Activated CD8-positive, alpha-beta T cell treated with anti-CD3 and anti-CD28 coated beads, Interleukin-2, amount 10 ng/mL, durations not matched to agents 7 days and 5 days (primary cell): Measurements from ENCODE around the gene OBSL1. TPM values are rescaled to one million over a fixed set of nuclear protein-coding genes. Genes with fewer than 3 reads are reported as not detected.

Experiments used
- ATAC-seq: fragments of 150-1000 bp; cut with Tn5 transposase; one replicate; pipeline ENCODE4 v1.10.0; 2021; ENCODE audit warnings: moderate library complexity
- CTCF ChIA-PET: fragments of 350-600 bp; sonication (Branson Sonifier 250); formaldehyde crosslinking; loops from one replicate; lab custom pipeline; 2021; ENCODE audit warnings: antibody characterized with exemption; lab: Charles Lee
- POLR2A ChIA-PET: fragments of 350-600 bp; sonication (Branson Sonifier 250); formaldehyde crosslinking; loops from one replicate; lab custom pipeline; 2021; ENCODE audit warnings: antibody characterized with exemption; lab: Charles Lee
- DNase-seq: peaks from one replicate; pipeline ENCODE4 v3.0.0-alpha.2; 2020
- H3K27ac Mint-ChIP-seq: one replicate; pipeline ENCODE4 v1.8.0; 2021; ENCODE audit warnings: mild to moderate bottlenecking, mixed read lengths
- H3K27me3 Mint-ChIP-seq: one replicate; pipeline ENCODE4 v1.8.0; 2021; ENCODE audit warnings: low read depth, mixed read lengths
- H3K36me3 Mint-ChIP-seq: one replicate; pipeline ENCODE4 v1.8.0; 2021; ENCODE audit warnings: low read depth, mixed read lengths
- H3K4me1 Mint-ChIP-seq: one replicate; pipeline ENCODE4 v1.8.0; 2021; ENCODE audit warnings: low read depth, mixed read lengths
- H3K4me3 Mint-ChIP-seq: one replicate; pipeline ENCODE4 v1.8.0; 2021; ENCODE audit warnings: mild to moderate bottlenecking, mixed read lengths
- H3K9me3 Mint-ChIP-seq: one replicate; pipeline ENCODE4 v1.8.0; 2022; ENCODE audit warnings: mixed read lengths; ENCODE audit not compliant: insufficient read depth
- total RNA-seq, 2 experiments: library from RNA; stranded (reverse); gene quantifications; one replicate each; pipeline ENCODE4 v1.2.3, GENCODE V29; 2021

Gene OBSL1
- total RNA-seq, 2 experiments from 2014 or later: 0.18 to 0.45 TPM

DNA sequence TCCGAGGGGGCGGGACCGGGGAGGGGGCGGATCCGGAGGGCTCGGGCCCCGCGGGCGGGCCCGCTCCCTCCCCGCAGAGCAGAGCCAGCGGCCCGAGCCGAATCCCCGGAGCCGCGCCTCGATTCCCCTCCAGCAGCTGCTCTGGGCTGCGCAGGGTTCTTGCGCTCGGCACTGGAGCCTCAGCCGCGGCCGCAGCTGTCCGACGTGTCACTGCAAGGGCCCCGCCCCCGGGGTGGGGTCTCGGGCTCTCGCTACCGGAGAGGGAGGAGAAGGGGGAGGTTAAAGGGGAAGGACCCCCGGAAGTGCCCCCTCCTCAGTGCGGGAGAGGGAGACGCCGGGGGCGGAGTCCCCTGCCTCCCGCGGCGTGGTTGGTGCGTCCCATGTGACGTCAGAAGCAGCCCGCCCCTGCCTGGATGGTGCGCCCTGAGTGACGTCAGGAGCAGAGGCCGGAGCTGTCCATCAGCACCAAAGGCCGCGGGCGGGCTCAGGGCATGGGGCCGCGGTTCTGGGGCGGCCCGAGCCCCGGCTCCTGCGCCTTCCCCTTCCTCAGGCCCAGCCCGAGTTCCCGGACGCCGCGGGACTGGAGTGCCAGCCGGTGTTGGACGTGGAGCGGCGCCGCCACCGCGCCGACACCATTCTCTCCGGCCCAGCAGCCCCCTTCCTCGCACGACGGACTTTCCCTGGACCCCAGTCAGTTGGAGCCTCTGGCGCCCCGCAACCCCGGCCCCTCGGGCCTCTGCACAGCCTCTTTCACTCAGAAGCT lies 27.6 kb downstream of the OBSL1 start, which contains the start of the genes CHPF and TMEM198:
TSS of gene CHPF (minus strand) at position 214 of the 763 bp plus-strand sequence. CDS start 271 bp downstream, outside the sequence.
TSS of gene TMEM198 (plus strand) at position 433 of the 763 bp plus-strand sequence. CDS start 700 bp downstream, outside the sequence.
- Mint-ChIP-seq H3K36me3 (no peaks in the 10 kb centered on the region), H3K4me3 (peak within 1 kb of the TSS; percentile 73), H3K27ac (peak within 1 kb of the TSS; percentile 78), H3K27me3 (peaks cover 24% of the 10 kb centered on the region), H3K4me1 (peaks cover 25% of the 10 kb centered on the region), H3K9me3 (no peaks in the 10 kb centered on the region)
- POLR2A ChIA-PET: interaction anchor here (0.8 kb wide), 1 partner anchor 54 kb away, joined by 4 read pairs; the partner anchor contains the start of gene STK11IP
- ATAC-seq (peak; percentile 71), DNase-seq (peak; percentile 95)
- CTCF ChIA-PET: interaction anchor here (0.7 to 5.9 kb wide), 10 partner anchors 9 to 146 kb away, joined by 3 to 39 read pairs (median 6); partner anchors contain the start of gene STK11IP

DNA sequence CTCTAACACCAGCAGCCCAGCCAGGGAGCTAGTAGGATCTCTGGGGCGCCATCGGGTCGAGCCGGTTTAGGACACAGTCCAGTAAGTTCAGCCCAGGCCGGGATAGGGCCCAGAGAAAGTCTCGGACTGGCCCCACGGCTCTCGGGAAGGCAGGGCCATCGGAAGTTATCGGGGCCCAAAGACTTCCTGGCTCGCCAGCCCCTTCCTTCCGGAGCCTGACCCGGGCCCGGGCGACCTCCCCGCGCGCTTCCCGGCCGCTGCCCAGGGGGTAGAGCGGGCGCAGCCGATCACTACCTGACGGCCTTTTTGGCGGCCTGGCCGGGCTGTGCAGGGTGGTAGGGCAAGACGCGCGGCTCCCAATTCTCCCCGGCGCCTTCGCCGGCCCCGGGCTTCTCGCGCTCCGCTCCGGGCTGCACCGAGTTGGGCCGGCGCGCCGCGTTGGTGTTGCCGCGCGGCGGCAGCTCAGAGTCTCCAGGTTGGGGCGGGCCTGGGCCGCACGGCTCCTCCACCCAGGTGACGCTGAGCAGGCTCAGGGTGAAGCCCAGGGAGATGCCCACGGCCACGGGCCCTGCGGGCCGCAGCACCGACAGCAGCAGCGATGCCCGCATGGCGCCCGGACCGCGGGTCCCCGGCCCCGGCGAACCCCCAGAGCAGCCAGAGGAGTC lies 28.3 kb downstream of the OBSL1 start:
- CTCF ChIA-PET: interaction anchor here (1.0 to 5.9 kb wide), 12 partner anchors 9 to 155 kb away, joined by 3 to 39 read pairs (median 6); partner anchors contain the start of genes DNPEP and STK11IP
- Mint-ChIP-seq H3K27ac (peak overlapping the region; percentile 63), H3K36me3 (peaks cover 3% of the 10 kb centered on the region), H3K4me3 (peak overlapping the region; percentile 73), H3K4me1 (peaks cover 25% of the 10 kb centered on the region), H3K27me3 (peaks cover 24% of the 10 kb centered on the region), H3K9me3 (no peaks in the 10 kb centered on the region)
- ATAC-seq: peak; percentile 56
- POLR2A ChIA-PET: interaction anchor here (0.8 kb wide), 1 partner anchor 54 kb away, joined by 4 read pairs; the partner anchor contains the start of gene STK11IP
- DNase-seq: peak; percentile 27

DNA sequence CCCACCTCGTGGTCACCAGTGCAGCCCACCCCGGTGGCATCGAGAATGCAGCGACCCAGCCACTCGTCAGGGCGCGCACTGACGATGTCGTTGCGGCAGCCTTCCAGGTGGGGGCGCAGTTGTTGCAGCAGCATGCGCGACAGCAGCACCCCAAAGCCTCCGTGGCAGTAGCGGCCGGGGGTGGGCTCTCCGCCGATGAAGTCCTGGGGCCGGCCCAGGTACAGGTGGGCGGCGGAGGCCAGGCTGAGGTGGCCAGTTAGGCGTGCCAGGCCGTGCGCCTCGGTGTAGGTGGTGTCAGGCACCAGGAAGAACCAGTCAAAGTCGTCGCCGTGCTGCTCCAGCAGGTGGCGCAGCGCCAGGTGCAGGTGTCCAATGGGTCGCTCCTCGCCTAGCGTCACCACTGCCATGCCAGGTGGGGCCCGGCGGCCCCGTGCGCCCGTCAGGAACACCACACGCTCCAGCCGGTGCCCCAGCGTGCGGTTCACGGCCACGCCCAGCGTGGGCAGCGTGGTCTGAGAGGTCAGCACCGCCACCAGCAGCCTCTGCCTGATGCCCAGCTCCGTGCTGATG lies 29.6 kb downstream of the OBSL1 start:
- DNase-seq: peak; percentile 88
- Mint-ChIP-seq H3K9me3 (no peaks in the 10 kb centered on the region), H3K27ac (peak overlapping the region; percentile 34), H3K36me3 (peaks cover 3% of the 10 kb centered on the region), H3K4me1 (peaks cover 25% of the 10 kb centered on the region), H3K27me3 (peaks cover 22% of the 10 kb centered on the region), H3K4me3 (peak overlapping the region; percentile 46)
- ATAC-seq: peak; percentile 62
- CTCF ChIA-PET: interaction anchor here (0.6 to 5.9 kb wide), 47 partner anchors 8 to 246 kb away, joined by 3 to 59 read pairs (median 4); partner anchors contain the start of genes DNPEP, GMPPA and STK11IP
- POLR2A ChIA-PET: no interaction called here

DNA sequence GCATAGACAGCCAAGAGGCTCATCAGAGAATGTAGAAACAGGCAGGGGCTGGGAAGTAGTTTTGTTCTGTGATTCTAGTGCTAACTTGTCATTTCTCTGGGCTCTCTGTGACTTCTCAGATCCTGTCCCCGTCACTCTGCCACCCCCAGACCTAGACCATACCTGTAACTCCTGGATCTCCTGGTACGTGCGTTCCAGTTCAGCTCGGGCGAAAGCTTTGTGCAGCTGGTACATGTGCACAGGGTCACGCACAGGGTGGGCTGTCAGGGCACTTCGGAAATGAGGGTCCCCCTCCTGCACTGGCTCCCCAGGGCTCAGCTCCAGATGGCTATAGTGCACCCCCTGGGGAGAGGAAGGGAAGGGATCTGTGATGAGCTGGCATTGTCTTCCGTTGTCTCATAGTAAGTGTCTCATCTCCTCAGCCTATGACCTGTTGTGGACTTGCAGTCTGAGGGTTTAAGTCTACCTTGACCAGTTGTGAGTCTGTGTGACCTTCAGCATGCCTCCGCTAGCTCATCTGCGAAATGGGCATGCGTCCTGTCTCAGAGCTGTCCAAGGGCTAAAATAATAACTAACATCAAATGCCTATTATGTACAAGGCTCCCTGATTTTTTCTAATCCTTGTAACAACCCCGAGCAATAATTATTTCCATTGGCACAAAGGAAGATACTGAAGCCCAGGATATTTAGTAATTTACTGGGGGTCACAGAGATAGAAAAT lies 30.4 kb downstream of the OBSL1 start:
- Mint-ChIP-seq H3K27ac (no peak overlapping the region), H3K36me3 (peaks cover 3% of the 10 kb centered on the region), H3K27me3 (peaks cover 17% of the 10 kb centered on the region), H3K4me1 (peaks cover 25% of the 10 kb centered on the region), H3K9me3 (no peaks in the 10 kb centered on the region), H3K4me3 (peak overlapping the region; percentile 46)
- ChIA-PET POLR2A (no interaction called here), CTCF (interaction anchor here (0.6 to 5.9 kb wide), 36 partner anchors 9 to 246 kb away, joined by 3 to 59 read pairs (median 4); partner anchors contain the start of genes DNPEP, GMPPA and STK11IP)
- no peak for ATAC-seq
- no peak for DNase-seq

DNA sequence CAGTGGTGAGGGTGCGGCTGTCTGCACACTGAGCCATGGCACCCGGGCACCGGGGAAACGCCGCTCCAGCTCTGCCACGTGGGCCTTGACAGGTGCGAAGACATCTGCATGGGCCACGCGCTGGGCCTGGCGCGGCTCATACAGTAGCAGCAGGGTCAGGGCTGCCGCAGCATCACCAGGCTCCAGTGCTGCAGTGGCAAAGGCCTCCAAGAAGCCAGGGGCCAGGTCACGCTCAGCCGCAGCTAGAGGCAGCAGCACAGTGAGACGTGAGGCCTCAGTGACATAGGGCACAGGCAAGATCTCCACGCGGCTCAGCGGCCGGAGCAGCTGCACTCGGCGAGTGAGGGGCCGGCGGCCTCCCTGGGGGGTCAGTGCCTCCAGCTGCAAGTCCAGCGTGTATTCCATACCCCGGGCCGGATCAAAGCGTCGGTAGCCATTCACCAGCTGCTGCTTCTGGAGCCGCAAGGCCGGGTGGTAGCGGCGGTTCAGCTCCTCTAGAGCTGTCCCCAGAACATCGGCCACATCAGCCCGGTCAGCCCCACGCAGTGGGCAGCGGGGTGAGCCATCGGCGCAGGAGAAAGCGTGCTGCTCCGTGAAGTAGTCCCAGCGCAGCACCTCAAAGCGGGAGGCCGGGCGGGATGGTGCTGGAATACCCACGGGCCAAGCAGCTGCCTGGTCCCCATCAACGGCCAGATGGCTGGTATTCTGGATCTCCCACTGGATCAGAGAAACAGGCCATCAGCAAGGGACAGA lies 31.2 kb downstream of the OBSL1 start:
- Mint-ChIP-seq H3K36me3 (peaks cover 3% of the 10 kb centered on the region), H3K27ac (no peak overlapping the region), H3K4me3 (no peak overlapping the region), H3K9me3 (no peaks in the 10 kb centered on the region), H3K27me3 (peaks cover 11% of the 10 kb centered on the region), H3K4me1 (peaks cover 25% of the 10 kb centered on the region)
- CTCF ChIA-PET: interaction anchor here (1.0 to 5.9 kb wide), 18 partner anchors 10 to 152 kb away, joined by 3 to 59 read pairs (median 6); partner anchors contain the start of genes DNPEP, GMPPA and STK11IP
- DNase-seq: no peak
- no peak for ATAC-seq
- POLR2A ChIA-PET: no interaction called here

DNA sequence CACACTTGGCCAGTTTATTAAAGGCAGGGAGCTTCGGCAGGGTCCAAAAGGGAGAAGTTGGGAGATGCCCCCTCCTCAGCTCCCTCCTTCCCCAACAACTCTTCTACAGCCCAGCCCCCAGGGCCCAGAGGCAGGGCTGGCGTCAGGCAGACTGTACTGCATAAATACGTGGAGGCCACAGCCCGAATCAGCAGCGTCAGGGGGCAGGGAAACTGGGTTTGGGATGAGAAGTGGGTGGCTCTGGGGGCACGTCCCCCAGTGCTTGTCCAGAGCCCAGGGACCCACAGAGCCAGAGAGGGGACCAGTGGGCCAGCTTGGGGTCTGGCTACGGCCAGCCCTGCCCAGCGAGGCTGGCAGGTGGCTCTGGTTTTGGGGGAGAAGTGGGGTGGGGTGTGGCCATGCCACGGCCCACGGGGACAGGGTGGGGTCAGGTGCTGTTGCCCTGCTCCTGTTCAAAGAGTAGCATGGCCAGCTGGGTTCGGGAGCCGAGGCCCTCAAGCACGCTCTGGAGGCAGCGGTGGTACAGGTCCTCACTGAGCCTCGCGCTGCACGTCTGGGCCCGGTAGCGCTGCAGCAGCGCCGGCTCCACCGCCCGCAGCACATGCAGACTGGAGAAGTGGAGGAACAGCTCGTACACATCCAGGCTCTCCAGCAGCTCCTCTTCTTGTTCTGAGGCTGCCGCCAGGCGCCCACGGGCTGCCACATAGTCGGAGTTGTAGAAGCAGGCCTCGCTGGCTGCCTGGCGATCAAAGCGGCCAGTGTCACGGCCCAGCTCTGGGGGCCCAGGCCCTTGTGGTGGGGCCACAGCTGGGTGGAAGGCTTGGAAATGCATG lies 32.2 kb downstream of the OBSL1 start:
- peaks cover 17% of the 10 kb centered on the region for H3K4me1 Mint-ChIP-seq
- ChIA-PET POLR2A (no interaction called here), CTCF (interaction anchor here (1.0 to 3.8 kb wide), 5 partner anchors 9 to 150 kb away, joined by 3 to 59 read pairs (median 4); no protein-coding TSS in a partner anchor)
- peaks cover 3% of the 10 kb centered on the region for H3K27me3 Mint-ChIP-seq
- H3K27ac Mint-ChIP-seq: no peak overlapping the region
- DNase-seq (no peak), ATAC-seq (no peak)
- no peaks in the 10 kb centered on the region for H3K9me3 Mint-ChIP-seq
- no peak overlapping the region for H3K4me3 Mint-ChIP-seq
- peaks cover 3% of the 10 kb centered on the region for H3K36me3 Mint-ChIP-seq

DNA sequence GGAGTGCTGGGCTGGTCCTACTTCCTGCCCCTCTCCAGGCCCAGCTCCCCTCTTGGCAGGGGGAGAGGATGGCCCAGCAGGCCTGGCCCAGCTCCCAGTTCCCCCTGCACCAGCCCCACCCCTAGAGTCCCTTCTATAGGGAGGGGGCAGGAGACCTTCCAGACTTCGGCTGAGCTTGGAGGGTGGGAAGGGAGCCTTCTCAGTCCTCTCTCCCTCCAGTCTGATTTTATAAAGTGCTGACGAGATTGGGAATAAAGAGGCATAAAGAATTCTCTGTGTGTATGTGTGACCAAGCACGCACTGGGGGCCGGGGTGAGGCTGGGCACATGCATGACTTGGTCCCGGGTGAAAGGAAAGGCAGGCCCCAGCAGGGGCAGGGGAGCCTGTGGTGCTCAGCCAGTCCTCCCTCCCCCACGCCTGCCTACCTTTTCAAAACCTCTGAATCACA lies 32.8 kb downstream of the OBSL1 start:
- H3K27me3 Mint-ChIP-seq: peaks cover 3% of the 10 kb centered on the region
- CTCF ChIA-PET: interaction anchor here (1.4 to 3.8 kb wide), 3 partner anchors 9 to 150 kb away, joined by 4 to 59 read pairs (median 4); no protein-coding TSS in a partner anchor
- H3K9me3 Mint-ChIP-seq: no peaks in the 10 kb centered on the region
- peaks cover 16% of the 10 kb centered on the region for H3K4me1 Mint-ChIP-seq
- POLR2A ChIA-PET: no interaction called here
- H3K4me3 Mint-ChIP-seq: no peak overlapping the region
- ATAC-seq (no peak), DNase-seq (no peak)
- H3K27ac Mint-ChIP-seq: no peak overlapping the region
- H3K36me3 Mint-ChIP-seq: peaks cover 3% of the 10 kb centered on the region

DNA sequence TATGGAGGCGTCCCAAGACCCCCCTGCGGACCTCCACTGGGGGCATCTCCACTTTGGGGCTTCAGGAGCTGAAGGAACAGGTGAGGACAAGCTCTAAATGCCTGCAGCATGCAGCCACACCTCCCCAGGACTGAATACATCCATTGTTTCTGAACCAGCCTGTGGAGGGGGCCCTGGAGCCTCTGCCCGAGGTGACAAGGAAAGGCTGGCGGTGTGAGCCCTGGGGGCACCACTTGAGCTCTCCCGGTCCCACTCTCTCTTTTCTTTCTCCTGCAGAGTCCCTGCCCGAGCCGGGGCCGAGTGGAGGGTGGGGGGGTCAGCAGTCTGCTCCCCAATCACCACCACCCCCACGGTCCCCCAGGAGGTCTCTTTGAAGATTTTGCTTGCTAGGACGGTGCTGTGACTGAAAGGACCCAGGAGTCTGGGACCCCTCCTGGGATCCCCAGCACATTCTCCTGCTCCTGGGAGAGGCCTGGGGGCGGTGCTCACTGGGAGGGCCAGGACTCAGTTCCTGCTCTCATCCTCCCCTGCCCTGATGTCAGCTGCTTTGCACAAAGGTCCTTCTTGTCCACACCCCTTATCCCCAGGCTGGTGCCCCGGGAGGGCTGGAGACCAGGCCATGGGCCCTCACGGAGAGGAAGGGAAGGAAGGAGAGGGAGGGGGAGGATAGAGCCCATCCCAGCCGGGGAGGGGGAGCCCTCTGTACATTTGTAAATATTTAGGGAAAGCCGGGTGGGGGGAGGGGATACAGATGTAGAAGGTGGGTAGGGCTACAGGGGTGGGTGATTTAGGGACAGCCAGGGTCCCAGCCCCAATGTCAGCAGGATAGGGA lies 33.5 kb downstream of the OBSL1 start:
- no peak overlapping the region for H3K4me3 Mint-ChIP-seq
- no peaks in the 10 kb centered on the region for H3K9me3 Mint-ChIP-seq
- H3K4me1 Mint-ChIP-seq: peaks cover 16% of the 10 kb centered on the region
- H3K36me3 Mint-ChIP-seq: peaks cover 3% of the 10 kb centered on the region
- ATAC-seq: no peak
- peaks cover 3% of the 10 kb centered on the region for H3K27me3 Mint-ChIP-seq
- POLR2A ChIA-PET: no interaction called here
- CTCF ChIA-PET: interaction anchor here (1.4 to 1.5 kb wide), 3 partner anchors 8 to 149 kb away, joined by 3 to 4 read pairs (median 4); no protein-coding TSS in a partner anchor
- H3K27ac Mint-ChIP-seq: no peak overlapping the region
- no peak for DNase-seq

DNA sequence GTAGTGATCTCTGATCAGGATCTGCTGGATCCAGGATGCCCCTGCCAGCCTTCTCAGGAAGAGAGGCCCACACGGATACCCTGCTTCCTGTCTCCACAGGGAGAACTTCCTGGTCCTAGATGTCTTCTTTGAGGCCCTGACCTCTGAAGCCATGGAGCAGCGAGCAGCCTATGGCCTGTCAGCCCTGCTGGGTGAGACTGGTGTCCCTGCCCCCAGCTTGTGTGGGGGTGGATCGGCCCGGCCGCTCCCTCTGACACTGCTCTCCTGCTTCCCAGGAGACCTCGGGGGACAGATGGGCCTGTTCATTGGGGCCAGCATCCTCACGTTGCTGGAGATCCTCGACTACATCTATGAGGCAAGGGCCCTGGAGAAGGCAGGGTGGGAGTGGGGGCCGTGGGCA lies 34.4 kb downstream of the OBSL1 start:
- Mint-ChIP-seq H3K9me3 (no peaks in the 10 kb centered on the region), H3K4me3 (no peak overlapping the region), H3K27ac (no peak overlapping the region), H3K4me1 (peaks cover 8% of the 10 kb centered on the region), H3K36me3 (peaks cover 3% of the 10 kb centered on the region), H3K27me3 (peaks cover 6% of the 10 kb centered on the region)
- ChIA-PET CTCF (interaction anchor here (1.0 to 1.4 kb wide), 2 partner anchors 27 to 106 kb away, joined by 3 read pairs; no protein-coding TSS in a partner anchor), POLR2A (no interaction called here)
- ATAC-seq (no peak), DNase-seq (no peak)
